ENCODE data around the gene PCDHA8.
"Not testable (repeated sequence)": the region's sequence is repeated elsewhere in the genome, so short reads cannot be mapped to it uniquely, and the experiment has no call there.

GRCh38 chr5:140796072-140796717 is 44.8 kb upstream of the PCDHA8 start:
- not testable (repeated sequence) for TF ChIP-seq CTCF, POLR2A (IDR thresholded peaks at IDR 0.05)

Data from testis (tissue), 2 donors.